Measurements from ENCODE around the gene PRDM5.

GRCh38 chr4:120733968-120734367 lies 188.6 kb downstream of the PRDM5 start:
- TF ChIP-seq ZNF274 (IDR thresholded peaks at IDR 0.05; ENCODE audit: low read depth, low read length) (no peak), POLR2A (IDR thresholded peaks at IDR 0.05; ENCODE audit: borderline replicate concordance, extremely low read depth, insufficient read depth, insufficient read length) (no peak), RAD21 (IDR thresholded peaks at IDR 0.05; ENCODE audit: low read depth) (no peak), EZH2 (IDR thresholded peaks at IDR 0.05) (no peak), CTCF (IDR thresholded peaks at IDR 0.05 in 2 of 3, conservative IDR thresholded peaks at IDR 0.05 in 1 of 3; ENCODE audit: borderline replicate concordance in 1 of 3, insufficient read depth in 1 of 3, low read depth in 2 of 3, low read length in 2 of 3) (no peak), ATF3 (IDR thresholded peaks at IDR 0.05) (no peak), MAX (IDR thresholded peaks at IDR 0.05) (no peak)
